RPMI8226 (cell line): ENCODE data around the gene FGR.
"Not testable (repeated sequence)": the region's sequence is repeated elsewhere in the genome, so short reads cannot be mapped to it uniquely, and the experiment has no call there.

Source experiments
- DNase-seq: peaks from one replicate; pipeline ENCODE4 v3.0.0-alpha.2; 2015

Gene FGR

DNA sequence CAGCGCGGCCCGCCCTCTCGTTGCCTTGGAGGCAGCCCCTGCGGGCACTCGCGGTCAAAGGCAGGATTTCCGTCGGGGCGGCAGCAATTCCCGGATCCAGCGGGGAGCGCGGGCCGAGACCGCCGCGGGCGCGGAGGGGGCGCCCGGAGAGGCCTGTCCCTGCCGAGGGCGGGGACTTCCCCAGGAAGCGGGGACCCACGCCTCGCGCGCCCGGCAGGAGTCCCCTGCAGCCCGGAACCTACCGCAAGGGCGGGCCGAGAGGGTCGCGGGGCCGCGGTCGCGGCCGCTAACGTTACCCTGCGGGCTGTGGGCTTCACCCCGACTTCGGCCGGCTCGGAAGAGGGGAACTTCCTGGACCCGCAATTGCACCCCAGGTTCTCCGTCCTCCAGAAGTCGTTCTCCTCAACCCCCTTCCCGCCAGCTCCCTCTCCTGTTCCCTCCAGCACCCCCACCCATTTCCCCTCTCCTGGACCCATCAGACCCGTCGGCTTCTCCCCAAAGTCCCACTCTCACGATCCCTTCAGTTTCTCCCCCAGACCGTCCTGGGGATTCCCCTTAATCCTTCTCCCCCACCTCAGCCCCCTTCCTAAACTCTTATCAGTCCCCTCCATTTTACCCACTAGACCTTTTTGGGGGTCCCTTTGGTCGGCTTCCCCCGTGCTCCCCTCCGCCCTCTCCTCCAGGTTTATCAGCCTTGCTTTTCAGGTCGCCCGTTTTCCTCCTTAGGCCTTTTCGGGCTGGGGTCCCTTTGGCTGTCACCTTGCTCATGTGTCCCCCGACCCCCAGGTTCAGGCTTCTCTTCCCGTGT is 604 bp downstream of the FGR start:
- DNase-seq = no peak

DNA sequence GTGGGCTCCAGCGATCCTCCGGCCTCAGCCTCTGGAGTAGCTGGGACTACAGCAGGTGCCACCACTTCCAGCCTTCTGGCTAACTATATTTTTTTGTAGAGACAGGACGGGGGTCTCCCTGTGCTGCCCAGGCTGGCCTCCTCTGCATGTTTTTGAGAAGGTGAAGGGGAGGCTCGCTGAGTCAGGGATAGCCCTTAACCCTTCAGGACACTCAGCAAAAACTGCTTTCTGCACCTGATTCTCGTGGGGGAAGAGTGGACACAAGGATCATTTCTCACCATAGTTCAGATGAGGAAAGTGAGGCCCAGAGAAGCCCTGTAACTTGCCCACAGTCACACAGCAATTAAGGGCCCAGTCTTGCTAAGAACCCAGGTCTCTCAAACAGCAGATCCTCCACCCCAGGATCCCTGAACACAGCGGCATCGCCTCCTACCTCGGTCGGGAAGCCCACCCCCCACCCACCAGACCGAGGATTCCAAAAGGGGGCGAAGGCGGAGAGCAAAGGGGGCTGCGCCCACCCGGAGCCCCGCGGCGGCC is 1.3 kb downstream of the FGR start:
- no peak for DNase-seq

GRCh38 chr1:27633298-27633610 is 1.7 kb downstream of the FGR start:
- DNase-seq = no peak

- DNase-seq = peak; percentile 70
Measured at GRCh38 chr1:27632387-27633297, 2.3 kb downstream of the FGR start.

- DNase-seq = no peak
Measured at GRCh38 chr1:27630859-27631491, 4.0 kb downstream of the FGR start.

DNA sequence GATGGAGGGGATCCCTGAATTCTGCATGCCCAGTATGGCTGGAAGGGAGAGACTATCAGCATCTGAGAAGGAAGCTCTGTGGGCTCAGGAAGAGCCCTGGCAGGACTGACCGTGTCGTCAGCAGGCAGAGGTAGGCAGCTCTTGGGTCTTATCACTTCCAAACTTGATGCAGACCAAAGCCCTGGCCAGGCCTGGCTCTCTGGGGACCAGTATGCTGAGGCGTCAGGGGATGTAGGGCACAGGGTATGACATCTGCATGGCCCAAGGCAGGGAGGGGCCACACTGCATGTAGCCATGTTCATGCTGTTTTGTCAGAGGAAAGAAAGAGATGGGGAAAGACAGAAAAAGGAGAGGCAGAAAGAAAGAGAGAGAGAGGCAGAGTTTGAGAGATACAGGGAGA is 6.3 kb downstream of the FGR start:
- DNase-seq = no peak

- not testable (repeated sequence) for DNase-seq
Measured at GRCh38 chr1:27627733-27628132, 7.3 kb downstream of the FGR start.

GRCh38 chr1:27627061-27627460 is 7.9 kb downstream of the FGR start:
- no peak for DNase-seq

DNA sequence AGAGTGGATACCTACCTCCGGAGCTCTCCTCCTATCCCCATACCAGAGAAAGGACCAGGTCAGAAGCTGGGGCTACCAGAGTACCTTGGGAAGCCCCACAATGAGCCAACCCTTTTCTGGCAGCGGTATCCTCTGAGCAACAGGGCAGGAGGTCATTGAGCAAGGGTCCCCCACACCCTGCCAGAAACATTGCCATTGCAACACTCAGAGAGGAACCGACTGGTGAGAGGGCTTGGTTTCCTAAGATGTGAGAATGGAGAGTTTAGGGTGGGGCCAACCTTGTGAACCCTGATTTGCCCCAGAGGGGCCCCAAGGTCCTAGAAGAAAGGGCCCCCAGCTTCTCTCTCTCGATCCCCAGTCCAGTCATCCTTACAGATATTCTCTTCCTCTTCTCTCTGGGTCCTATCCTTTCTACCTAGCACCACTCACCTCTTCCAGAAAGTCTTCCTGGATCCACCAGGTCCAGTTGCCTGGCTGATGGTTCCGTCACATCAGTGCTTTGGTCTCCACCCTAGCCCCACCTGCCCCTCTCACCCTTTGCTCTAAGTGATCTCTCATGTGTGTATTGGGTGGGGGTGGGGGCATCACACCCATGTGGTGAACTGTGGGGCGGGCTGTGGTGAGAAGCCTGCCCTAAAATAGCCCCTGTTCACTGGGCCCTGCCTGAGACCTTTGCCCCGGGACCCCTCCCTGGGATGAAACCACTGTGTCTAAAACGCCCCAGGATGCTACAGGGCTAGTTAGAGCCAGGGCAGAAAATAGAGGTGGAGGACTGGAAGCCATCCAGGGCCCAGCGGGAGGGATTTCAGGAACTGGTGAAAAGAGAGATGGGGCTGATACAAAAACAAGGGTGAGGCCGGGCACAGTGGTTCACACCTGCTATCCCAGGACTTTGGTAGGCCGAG is 8.7 kb downstream of the FGR start:
- no peak for DNase-seq

DNA sequence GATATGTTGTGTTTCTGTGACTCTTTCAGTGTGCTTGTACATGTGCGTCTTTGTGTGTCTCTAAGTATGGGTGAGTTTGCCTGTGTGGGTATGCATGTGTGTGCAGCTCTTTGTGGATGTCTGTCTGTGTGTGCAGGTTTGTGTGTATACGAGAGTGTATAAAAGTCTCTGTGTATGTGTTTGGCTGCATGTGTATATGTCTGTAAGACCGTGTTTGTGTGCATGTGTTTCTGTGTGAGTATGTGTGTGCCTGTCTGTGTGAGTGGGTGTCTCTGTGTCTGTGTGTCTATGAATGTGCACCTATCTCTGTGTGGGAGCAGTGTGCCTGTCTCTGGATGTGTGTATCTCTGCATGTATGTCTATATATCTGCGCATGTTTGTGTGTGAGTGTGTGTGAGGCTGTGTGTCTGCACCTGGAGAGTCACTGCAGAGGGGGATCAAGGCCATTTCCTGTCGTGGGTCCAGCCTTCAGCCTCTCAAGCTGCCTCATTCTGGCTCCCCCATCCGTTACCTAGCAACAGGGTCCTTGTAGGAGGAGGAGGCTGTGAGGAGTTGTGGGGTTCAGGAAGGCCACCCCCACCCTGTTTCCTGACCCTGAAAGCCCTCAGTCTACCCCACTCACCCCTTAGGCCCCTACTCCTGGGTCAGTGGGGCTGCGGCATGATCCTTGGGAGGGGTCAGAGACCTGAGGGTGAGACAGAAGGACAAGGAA is 10.4 kb downstream of the FGR start:
- no peak for DNase-seq

GRCh38 chr1:27623327-27624212 is 11.4 kb downstream of the FGR start:
- DNase-seq = no peak

- no peak for DNase-seq
Measured at GRCh38 chr1:27622828-27623227, 12.2 kb downstream of the FGR start.

DNA sequence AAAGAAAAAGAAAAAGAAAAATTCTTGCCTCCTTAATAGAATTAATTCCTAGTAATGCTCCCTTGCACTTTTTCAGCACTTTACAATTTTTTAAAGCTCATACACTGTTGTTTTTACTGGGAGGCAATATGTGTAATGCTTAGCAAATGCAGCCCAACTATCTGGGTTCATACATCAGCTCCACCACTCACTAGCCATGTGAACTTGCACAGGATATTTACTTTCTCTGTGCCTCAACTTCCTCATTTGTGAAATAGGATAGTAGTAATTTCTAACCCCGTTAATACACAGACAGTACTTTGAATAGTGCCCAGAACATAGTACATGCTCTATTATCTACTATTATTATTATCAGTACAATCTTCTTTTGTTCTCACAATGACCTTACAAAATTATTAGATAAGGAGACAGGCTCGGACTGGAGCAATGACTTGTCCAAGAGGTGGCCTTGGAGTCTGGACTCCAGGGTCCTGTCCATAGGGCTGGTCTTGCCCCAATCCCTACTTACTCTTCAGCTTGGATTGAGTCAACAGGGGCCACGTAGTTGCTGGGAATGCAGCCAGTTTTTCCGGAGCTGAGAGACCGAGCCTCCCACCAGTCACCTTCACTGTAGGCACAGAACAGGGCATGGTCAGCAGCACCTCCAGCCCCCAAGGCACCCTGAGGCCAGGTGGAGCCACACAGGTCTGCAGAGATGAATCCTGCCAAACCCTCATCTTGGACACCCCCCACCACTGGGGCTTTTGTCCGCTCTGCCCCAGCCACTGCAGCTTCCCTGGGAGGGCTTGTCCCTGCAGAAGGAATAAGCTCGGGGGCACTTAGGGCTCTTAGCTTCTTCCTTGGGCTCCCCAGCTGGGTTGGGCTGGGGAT is 13.7 kb downstream of the FGR start:
- no peak for DNase-seq

DNA sequence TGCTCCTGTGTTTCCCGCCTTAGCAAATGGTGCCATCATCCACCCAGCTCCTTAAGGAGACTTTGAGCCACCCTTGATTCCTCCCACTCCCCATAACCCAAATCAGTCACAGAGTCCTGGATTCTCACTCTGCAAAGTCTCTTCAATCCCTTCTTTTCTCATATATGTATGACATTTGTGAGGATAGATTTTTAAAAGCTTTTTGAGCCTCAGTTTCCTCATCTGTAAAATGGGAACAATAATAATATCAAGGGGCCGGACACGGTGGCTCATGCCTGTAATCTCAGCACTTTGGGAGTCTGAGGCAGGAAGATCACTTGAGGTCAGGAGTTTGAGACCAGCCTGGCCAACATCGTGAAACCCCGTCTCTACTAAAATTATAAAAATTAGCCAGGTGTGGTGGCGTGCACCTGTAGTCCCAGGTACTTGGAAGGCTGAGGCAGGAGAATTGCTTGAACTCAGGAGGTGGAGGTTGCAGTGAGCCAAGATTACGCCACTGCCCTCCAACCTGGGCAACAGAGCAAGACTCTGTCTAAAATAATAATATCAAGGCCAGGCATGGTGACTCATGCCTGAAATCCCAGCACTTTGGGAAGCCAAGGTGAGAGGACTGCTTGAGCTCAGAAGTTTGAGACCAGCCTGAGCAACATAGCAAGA is 15.1 kb downstream of the FGR start:
- not testable (repeated sequence) for DNase-seq

DNA sequence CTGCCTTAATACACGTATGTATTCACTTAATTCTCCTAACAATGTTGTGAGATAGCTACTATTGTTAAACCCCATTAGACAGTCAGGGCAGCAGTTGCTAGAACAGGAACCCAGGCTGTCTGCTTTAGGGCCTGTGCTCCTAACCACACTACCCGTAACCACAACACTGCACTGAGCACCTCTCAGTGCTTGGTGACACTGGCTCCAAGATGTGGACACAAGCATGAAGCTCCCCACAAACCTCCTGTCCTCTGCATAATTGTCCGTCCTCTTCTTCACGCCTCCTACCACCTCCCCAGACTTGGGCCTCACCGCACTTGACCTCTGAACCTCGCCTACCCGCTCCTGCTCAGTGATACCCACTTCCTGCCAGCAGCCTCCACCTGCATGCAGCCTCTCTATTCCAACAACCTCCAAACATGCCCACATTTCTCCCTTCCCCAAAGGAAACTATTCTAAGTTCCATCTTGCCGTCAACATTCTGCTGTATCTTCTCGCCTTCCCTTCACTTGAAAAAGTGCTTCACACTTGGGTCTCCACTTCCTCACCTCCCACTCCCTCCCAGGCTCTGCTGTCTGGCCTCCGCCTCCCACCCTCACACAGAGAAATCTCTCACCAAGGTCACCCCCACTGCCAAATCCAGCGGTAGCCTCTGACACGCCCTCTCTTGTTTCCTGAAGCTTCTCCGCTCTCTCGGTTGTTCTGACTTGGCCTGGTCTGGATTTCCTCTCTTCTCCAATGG is 16.5 kb downstream of the FGR start:
- no peak for DNase-seq

GRCh38 chr1:27617420-27617819 is 17.6 kb downstream of the FGR start:
- no peak for DNase-seq

GRCh38 chr1:27616441-27616840 is 18.5 kb downstream of the FGR start:
- no peak for DNase-seq
